HepG2 (cell line): ENCODE data around the gene GPR26. TPM values are rescaled to one million over a fixed set of nuclear protein-coding genes. Genes with fewer than 3 reads are reported as not detected.

Experiments
- ATAC-seq: fragments of 200-7000 bp; cut with Tn5 transposase; 3 replicates; pipeline ENCODE4 v1.9.1; 2020; ENCODE audit warnings: mild to moderate bottlenecking, moderate library complexity
- BruUV-seq: library from RNA; stranded (reverse); fragments of 400-500 nt; replicated peaks from 2 replicates; lab custom pipeline; 2021; lab: Mats Ljungman, UMichigan
- CTCF ChIA-PET: fragments of 300-600 bp; formaldehyde crosslinking; extraction: SDS; loops from one replicate; lab custom pipeline; 2021; ENCODE audit warnings: low total read pairs, inconsistent platforms, low intra/inter-chr PET ratio; lab: Yijun Ruan, JAX
- POLR2A ChIA-PET: fragments of 350-600 bp; sonication (Branson Sonifier 250); formaldehyde crosslinking; loops from one replicate; lab custom pipeline; 2020; ENCODE audit warnings: antibody characterized with exemption, inconsistent platforms; lab: Yijun Ruan, JAX
- DNase-seq: peaks from one replicate; pipeline ENCODE4 v3.0.0-alpha.2; 2015; ENCODE audit warnings: low spot score
- FAIRE-seq: peaks from 3 replicates; lab custom pipeline; 2011; peaks lifted over from hg19 to GRCh38; lab: Jason Lieb, UNC
- H2AFZ ChIP-seq: one replicate; pipeline ENCODE4 v1.6.1; 2011; ENCODE audit warnings: low read length, inconsistent platforms
- H3K27ac ChIP-seq: fragments of 300-600 bp; 3 replicates; pipeline ENCODE4 v1.8.0; 2011; ENCODE audit warnings: mixed run types, mild to moderate bottlenecking, mixed read lengths, low read length, inconsistent platforms; ENCODE audit not compliant: insufficient read depth; ENCODE audit errors: extremely low read length
- H3K27me3 ChIP-seq, 2 experiments: fragments of 200-600 bp in 1 of 2; 2 replicates in 1 of 2; 3 replicates in 1 of 2; pipeline versions ENCODE4 v1.6.0 to v1.8.0; 2011; ENCODE audit warnings: low read length in 2 of 2, mild to moderate bottlenecking in 2 of 2, moderate library complexity in 2 of 2, inconsistent platforms in 1 of 2; ENCODE audit not compliant: insufficient read depth in 2 of 2, control insufficient read depth in 1 of 2
- H3K36me3 ChIP-seq, 2 experiments: fragments of 200-600 bp in 1 of 2; replicated peaks in 1 of 2; 2 replicates in 1 of 2; 3 replicates in 1 of 2; pipeline versions ENCODE4 v1.5.1 to v1.8.0; 2011; ENCODE audit warnings: low read length in 2 of 2, inconsistent platforms in 1 of 2; ENCODE audit not compliant: insufficient read depth in 2 of 2, control insufficient read depth in 1 of 2
- H3K4me1 ChIP-seq: 2 replicates; pipeline ENCODE4 v1.5.1; 2012; ENCODE audit warnings: low read length, inconsistent platforms; ENCODE audit not compliant: insufficient read depth
- H3K4me2 ChIP-seq: 2 replicates; pipeline ENCODE4 v1.6.0; 2011; ENCODE audit warnings: low read depth, low read length, inconsistent platforms
- H3K4me3 ChIP-seq, 3 experiments: fragments of 200-600 bp in 1 of 3; sonication (generic), shearing (Covaris generic) in 1 of 3; replicated peaks in 1 of 3; 2 replicates each; pipeline ENCODE4 v1.5.1; 2011 to 2016; ENCODE audit warnings: low read length in 3 of 3, inconsistent platforms in 2 of 3, low read depth in 2 of 3, mild to moderate bottlenecking in 2 of 3, control low read depth in 1 of 3, mixed read lengths in 1 of 3; ENCODE audit not compliant: insufficient read depth in 1 of 3
- H3K79me2 ChIP-seq: one replicate; pipeline ENCODE4 v1.6.1; 2011; ENCODE audit warnings: low read length, inconsistent platforms; ENCODE audit not compliant: insufficient read depth
- H3K9ac ChIP-seq: 2 replicates; pipeline ENCODE4 v1.6.0; 2011; ENCODE audit warnings: mild to moderate bottlenecking, low read depth, low read length, inconsistent platforms; ENCODE audit not compliant: insufficient read depth
- H3K9me3 ChIP-seq: 2 replicates; pipeline ENCODE4 v1.5.1; 2012; ENCODE audit warnings: mild to moderate bottlenecking, low read length
- H4K20me1 ChIP-seq: 2 replicates; pipeline ENCODE4 v1.6.0; 2011; ENCODE audit warnings: inconsistent platforms, mild to moderate bottlenecking, low read length, moderate library complexity; ENCODE audit not compliant: insufficient read depth
- ATRX ChIP-seq: sonication (generic); formaldehyde crosslinking; IDR thresholded peaks from 2 replicates; pipeline ENCODE4 v1.4.0; 2020; ENCODE audit warnings: missing genetic modification reagents, borderline replicate concordance
- CCDC6 ChIP-seq: sonication (generic); formaldehyde crosslinking; IDR thresholded peaks from 2 replicates; pipeline ENCODE4 v1.8.1; 2022; ENCODE audit warnings: mild to moderate bottlenecking, missing genetic modification reagents, moderate library complexity
- NR2C2 ChIP-seq: sonication (generic); formaldehyde crosslinking; IDR thresholded peaks from 2 replicates; pipeline ENCODE4 v1.4.0; 2020; ENCODE audit warnings: missing genetic modification reagents, mild to moderate bottlenecking, moderate library complexity, borderline replicate concordance
- PPARG ChIP-seq: conservative IDR thresholded peaks from 2 replicates; pipeline ENCODE4 v1.6.1; 2016; ENCODE audit warnings: missing biosample characterization, missing genetic modification reagents
- SAFB2 ChIP-seq: sonication (generic); formaldehyde crosslinking; IDR thresholded peaks from 2 replicates; pipeline ENCODE4 v1.5.1; 2020; ENCODE audit warnings: missing genetic modification reagents, low read depth, mild to moderate bottlenecking, borderline replicate concordance
- ZEB1 ChIP-seq: IDR thresholded peaks from 2 replicates; pipeline ENCODE4 v1.6.1; 2012; ENCODE audit warnings: mild to moderate bottlenecking, low read depth, inconsistent platforms; ENCODE audit not compliant: insufficient replicate concordance
- ZNF205 ChIP-seq: IDR thresholded peaks from 2 replicates; pipeline ENCODE4 v1.6.1; 2018; ENCODE audit warnings: missing biosample characterization, missing genetic modification reagents
- ZNF224 ChIP-seq: sonication (generic); formaldehyde crosslinking; IDR thresholded peaks from 2 replicates; pipeline ENCODE4 v1.5.0; 2020; ENCODE audit warnings: mild to moderate bottlenecking, missing genetic modification reagents
- ZNF235 ChIP-seq: sonication (generic); formaldehyde crosslinking; IDR thresholded peaks from 2 replicates; pipeline ENCODE4 v1.8.1; 2023; ENCODE audit warnings: mild to moderate bottlenecking, missing genetic modification reagents, borderline replicate concordance
- ZNF660 ChIP-seq: sonication (generic); formaldehyde crosslinking; IDR thresholded peaks from 2 replicates; pipeline ENCODE4 v1.5.1; 2020; ENCODE audit warnings: mild to moderate bottlenecking, low read depth, missing genetic modification reagents, borderline replicate concordance
- ZNF7 ChIP-seq: IDR thresholded peaks from 2 replicates; pipeline ENCODE4 v1.6.1; 2016; ENCODE audit warnings: missing biosample characterization, missing genetic modification reagents
- ZNF878 ChIP-seq: sonication (generic); formaldehyde crosslinking; IDR thresholded peaks from 2 replicates; pipeline ENCODE4 v1.8.1; 2023; ENCODE audit warnings: mild to moderate bottlenecking, missing genetic modification reagents, moderate library complexity
- ZSCAN22 ChIP-seq: sonication (generic); formaldehyde crosslinking; IDR thresholded peaks from 2 replicates; pipeline ENCODE4 v1.4.0; 2020; ENCODE audit warnings: mild to moderate bottlenecking, missing genetic modification reagents
- WGBS: methylation state at CpG from one replicate; pipeline ENCODE4 v1.1.6; 2017; ENCODE audit warnings: low lambda C conversion rate; 5-methylcytosine and 5-hydroxymethylcytosine counted together
- in situ Hi-C: cut with HindIII; loops from 2 replicates; pipeline ENCODE4 v1.10.0; 2017; ENCODE audit warnings: low pct_unique_long_range_greater_than_20kb; ENCODE audit not compliant: extremely low pct_ligation_motif_present
- intact Hi-C: fragments of 100-400 bp; cut with micrococcal nuclease; formaldehyde crosslinking; loops from one replicate; pipeline ENCODE4 v1.10.0; 2022; ENCODE audit not compliant: unreplicated experiment
- polyA plus RNA-seq, 8 experiments: library from polyadenylated mRNA; depleted of rRNA in 3 of 8; stranded (reverse) in 7 of 8; unstranded in 1 of 8; fragments of >200 nt; fragmentation: Illumina TruSeq in 4 of 8; extraction: Trizol in 4 of 8; gene quantifications; 2 replicates each; pipeline versions ENCODE4 v1.2.1 to v1.2.3, GENCODE V29; 2011 to 2016; ENCODE audit warnings: low read depth in 4 of 8, missing spikeins in 1 of 8, mixed read lengths in 1 of 8; ENCODE audit not compliant: insufficient read depth in 1 of 8
- total RNA-seq, 5 experiments: library from RNA; depleted of rRNA; stranded (reverse); fragments of >200 nt; fragmentation: Illumina TruSeq; extraction: Trizol; gene quantifications; 2 replicates each; pipeline ENCODE4 v1.2.3, GENCODE V29; 2016; ENCODE audit warnings: low read depth in 1 of 5
- TF ChIP-seq, protein P1 (sequence below): sonication (generic); formaldehyde crosslinking; IDR thresholded peaks from 2 replicates; pipeline ENCODE4 v1.9.0; 2021; ENCODE audit warnings: missing genetic modification reagents, borderline replicate concordance
- TF ChIP-seq, protein P2 (sequence below): sonication (generic); formaldehyde crosslinking; IDR thresholded peaks from 2 replicates; pipeline ENCODE4 v1.4.0; 2020; ENCODE audit warnings: mild to moderate bottlenecking, missing genetic modification reagents
- TF ChIP-seq, protein P3 (sequence below): sonication (generic); formaldehyde crosslinking; IDR thresholded peaks from 2 replicates; pipeline ENCODE4 v1.5.0; 2020; ENCODE audit warnings: mild to moderate bottlenecking, missing genetic modification reagents, borderline replicate concordance
- TF ChIP-seq, protein P4 (sequence below): sonication (generic); formaldehyde crosslinking; IDR thresholded peaks from 2 replicates; pipeline ENCODE4 v1.8.0; 2023; ENCODE audit warnings: mild to moderate bottlenecking, missing genetic modification reagents

The GPR26 gene
- total and polyA plus RNA-seq, 2 of the 13 experiments (the other 11 are each of a cell fraction or from before 2014, with no cell fraction given): not detected

DNA sequence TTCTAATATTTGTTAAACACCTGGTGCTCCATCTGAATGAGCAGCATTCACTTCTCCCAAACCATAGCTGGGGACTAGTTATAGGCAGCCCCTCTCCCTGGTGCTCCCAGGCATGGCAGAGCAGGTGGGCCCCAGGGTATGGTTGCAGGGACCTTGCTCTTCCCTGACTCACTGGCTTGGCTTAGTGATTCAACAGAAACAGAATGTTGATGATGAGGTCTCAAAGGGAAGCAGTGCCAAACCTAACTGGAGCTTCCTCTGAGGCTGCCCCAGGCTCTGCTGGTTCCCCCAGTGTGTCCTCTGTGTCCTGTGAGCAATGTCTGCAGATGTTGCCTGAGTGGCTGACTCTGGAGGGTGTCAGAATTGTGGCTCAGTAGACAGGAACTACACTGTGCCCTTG is 3.7 kb downstream of the GPR26 start (continued):
- TF ChIP-seq, protein P1, sequence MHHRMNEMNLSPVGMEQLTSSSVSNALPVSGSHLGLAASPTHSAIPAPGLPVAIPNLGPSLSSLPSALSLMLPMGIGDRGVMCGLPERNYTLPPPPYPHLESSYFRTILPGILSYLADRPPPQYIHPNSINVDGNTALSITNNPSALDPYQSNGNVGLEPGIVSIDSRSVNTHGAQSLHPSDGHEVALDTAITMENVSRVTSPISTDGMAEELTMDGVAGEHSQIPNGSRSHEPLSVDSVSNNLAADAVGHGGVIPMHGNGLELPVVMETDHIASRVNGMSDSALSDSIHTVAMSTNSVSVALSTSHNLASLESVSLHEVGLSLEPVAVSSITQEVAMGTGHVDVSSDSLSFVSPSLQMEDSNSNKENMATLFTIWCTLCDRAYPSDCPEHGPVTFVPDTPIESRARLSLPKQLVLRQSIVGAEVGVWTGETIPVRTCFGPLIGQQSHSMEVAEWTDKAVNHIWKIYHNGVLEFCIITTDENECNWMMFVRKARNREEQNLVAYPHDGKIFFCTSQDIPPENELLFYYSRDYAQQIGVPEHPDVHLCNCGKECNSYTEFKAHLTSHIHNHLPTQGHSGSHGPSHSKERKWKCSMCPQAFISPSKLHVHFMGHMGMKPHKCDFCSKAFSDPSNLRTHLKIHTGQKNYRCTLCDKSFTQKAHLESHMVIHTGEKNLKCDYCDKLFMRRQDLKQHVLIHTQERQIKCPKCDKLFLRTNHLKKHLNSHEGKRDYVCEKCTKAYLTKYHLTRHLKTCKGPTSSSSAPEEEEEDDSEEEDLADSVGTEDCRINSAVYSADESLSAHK (CRISPR knock-in tag): no peak

DNA sequence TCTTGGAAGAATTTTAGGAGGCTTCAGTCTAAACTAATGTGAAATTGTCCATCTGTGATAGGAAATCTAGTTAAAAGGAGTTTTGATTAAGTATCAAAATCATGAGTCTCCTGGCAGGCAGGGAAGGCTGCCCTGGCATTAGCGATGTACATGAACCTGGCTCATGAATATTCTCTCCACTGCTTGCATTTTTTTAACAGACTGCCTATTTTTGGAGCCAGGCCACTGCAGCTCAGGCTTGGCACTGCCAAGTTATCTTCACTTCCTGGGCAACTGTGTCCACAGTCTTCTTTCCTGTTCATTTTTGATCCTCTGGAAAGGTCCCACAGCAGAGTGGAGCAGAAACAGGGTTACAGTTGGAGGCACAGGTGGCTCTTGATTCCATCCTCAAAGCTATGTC is 7.0 kb downstream of the GPR26 start:
- WGBS: 33% methylated on average over 1 of the region's 1 CpG
- Histone ChIP-seq H3K27ac (no peak overlapping the region), H3K4me2 (no peak overlapping the region), H3K4me1 (no peaks in the 10 kb centered on the region), H3K4me3 (no peak overlapping the region), H2AFZ (no peak overlapping the region), H3K27me3 (peaks cover 1 to 29% of the 10 kb centered on the region in 2 experiments; a peak in 3 of 5 replicates), H3K9me3 (no peaks in the 10 kb centered on the region), H3K36me3 (no peaks in the 10 kb centered on the region), H3K79me2 (no peaks in the 10 kb centered on the region), H3K9ac (no peak overlapping the region), H4K20me1 (0 out of 2 replicates have a peak, but pooled peaks cover 3% of the 10 kb centered on the region)
- CTCF ChIA-PET: no interaction called here
- DNase-seq (no peak), ATAC-seq (no peak), FAIRE-seq (no peak)
- no TSS peak for BruUV-seq
- in situ Hi-C loops (no loop called here), intact Hi-C loops (no loop called here)
- POLR2A ChIA-PET: no interaction called here
- TF ChIP-seq, protein P2, sequence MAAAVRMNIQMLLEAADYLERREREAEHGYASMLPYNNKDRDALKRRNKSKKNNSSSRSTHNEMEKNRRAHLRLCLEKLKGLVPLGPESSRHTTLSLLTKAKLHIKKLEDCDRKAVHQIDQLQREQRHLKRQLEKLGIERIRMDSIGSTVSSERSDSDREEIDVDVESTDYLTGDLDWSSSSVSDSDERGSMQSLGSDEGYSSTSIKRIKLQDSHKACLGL: no peak
- TF ChIP-seq ZNF205 (CRISPR knock-in tag) (no peak), ZNF235 (CRISPR knock-in tag) (no peak), ZEB1 (no peak), ZNF878 (no peak), SAFB2 (CRISPR knock-in tag) (no peak), CCDC6 (CRISPR knock-in tag) (no peak), ZNF7 (CRISPR knock-in tag) (no peak), ZNF224 (CRISPR knock-in tag) (no peak), ZSCAN22 (CRISPR knock-in tag) (no peak), ATRX (CRISPR knock-in tag) (no peak), ZNF660 (no peak), NR2C2 (no peak), PPARG (CRISPR knock-in tag) (no peak)
- TF ChIP-seq, protein P3, sequence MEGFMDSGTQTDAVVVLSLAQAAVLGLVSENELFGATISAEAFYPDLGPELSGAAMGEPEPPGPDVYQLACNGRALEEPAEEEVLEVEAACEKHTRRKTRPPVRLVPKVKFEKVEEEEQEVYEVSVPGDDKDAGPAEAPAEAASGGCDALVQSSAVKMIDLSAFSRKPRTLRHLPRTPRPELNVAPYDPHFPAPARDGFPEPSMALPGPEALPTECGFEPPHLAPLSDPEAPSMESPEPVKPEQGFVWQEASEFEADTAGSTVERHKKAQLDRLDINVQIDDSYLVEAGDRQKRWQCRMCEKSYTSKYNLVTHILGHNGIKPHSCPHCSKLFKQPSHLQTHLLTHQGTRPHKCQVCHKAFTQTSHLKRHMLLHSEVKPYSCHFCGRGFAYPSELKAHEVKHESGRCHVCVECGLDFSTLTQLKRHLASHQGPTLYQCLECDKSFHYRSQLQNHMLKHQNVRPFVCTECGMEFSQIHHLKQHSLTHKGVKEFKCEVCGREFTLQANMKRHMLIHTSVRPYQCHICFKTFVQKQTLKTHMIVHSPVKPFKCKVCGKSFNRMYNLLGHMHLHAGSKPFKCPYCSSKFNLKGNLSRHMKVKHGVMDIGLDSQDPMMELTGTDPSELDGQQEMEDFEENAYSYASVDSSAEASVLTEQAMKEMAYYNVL (CRISPR knock-in tag): no peak
- TF ChIP-seq, protein P4, sequence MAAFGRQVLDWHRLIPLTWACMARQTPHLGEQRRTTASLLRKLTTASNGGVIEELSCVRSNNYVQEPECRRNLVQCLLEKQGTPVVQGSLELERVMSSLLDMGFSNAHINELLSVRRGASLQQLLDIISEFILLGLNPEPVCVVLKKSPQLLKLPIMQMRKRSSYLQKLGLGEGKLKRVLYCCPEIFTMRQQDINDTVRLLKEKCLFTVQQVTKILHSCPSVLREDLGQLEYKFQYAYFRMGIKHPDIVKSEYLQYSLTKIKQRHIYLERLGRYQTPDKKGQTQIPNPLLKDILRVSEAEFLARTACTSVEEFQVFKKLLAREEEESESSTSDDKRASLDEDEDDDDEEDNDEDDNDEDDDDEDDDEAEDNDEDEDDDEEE: no peak
